ENCODE data around the gene CAMK2N2. TPM values are rescaled to one million over a fixed set of nuclear protein-coding genes. Genes with fewer than 3 reads are reported as not detected.

CAMK2N2 gene
- polyA plus RNA-seq, 5 donors: 0.13 to 0.29 (median 0.16) TPM

DNA sequence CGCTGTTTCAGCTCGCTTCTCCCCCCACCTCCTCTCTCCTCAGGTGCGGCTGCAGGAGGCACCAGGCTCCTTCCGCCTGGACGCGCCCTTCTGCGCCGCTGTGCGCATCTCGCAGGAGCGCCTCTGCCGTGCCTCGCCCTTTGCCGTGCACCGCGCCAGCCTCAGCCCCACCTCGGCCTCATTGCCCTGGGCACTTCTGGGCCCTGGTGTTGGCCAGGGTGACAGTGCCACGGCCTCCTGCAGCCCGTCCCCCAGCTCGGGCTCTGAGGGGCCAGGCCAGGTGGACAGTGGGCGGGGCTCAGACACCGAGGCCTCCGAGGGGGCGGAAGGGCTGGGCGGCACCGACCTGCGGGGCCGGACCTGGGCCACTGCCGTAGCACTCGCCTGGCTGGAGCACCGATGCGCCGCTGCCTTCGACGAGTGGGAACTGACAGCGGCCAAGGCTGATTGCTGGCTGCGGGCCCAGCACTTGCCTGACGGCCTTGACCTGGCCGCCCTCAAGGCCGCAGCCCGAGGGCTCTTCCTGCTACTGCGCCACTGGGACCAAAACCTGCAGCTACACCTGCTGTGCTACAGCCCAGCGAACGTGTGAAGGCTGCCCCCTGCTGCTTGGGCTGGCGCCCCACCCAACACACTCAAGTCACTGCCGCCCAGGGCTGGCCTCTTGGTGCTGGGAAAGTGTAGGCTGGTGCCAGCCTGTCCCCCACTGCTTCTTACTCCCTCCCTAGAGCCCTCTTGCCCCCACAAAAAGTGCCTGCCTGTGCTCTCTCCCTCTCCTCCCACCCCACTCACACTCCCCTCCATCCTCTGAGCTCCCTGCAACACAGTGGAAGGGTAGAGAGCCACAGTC, 19.7 kb downstream of the CAMK2N2 start:
- no peak for DNase-seq

DNA sequence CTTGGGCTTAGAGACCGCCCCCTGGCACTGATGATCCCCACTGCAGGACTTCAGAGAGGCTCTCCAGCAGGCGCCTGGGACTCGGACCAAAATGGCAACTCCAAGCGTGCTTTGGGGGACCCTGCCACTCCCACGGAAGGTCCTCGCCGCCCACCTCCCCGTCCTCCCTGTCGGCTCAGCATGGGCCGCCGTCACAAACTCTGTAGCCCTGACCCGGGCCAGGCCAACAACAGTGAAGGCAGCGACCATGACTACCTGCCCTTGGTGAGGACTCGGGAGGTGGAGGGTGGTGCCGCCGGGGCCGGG, 20.3 kb downstream of the CAMK2N2 start:
- no peak for DNase-seq

DNA sequence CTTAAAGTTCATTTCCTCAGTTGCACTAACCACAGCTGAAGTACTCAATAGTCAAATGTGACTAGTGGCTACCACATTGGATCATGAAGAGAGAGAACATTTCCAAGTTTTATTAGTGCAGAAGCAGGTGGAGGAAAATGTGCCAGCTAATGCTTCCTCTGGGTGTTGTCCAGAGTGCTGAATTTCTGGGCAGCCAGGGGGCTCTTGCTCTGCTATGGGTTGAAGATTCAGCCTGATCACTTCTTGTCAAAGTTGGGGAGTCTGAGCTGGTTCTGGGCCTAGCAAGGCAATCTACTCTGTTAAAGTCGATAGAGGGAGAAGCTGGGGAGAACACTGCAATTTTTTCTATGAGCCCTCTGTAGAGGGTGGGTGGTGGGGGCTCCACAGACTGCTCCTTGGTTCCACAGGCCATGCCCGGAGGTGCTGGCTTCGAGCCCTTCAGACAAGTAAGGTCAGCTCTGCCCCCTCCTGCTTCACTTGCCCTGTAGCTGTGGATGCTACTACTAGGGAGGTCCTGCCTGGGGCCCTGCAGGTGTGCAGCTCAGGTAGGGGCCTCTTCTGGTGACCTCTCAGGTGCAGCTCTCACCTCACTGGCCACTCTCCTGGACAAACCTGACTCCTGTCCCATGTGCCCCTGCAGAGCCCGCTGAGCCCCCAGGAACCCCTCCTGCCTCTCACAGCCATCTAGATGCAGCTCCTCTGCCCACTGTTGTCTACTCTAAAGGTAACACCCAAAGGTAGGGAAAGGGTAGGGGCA, 20.8 kb downstream of the CAMK2N2 start:
- DNase-seq: no peak

DNA sequence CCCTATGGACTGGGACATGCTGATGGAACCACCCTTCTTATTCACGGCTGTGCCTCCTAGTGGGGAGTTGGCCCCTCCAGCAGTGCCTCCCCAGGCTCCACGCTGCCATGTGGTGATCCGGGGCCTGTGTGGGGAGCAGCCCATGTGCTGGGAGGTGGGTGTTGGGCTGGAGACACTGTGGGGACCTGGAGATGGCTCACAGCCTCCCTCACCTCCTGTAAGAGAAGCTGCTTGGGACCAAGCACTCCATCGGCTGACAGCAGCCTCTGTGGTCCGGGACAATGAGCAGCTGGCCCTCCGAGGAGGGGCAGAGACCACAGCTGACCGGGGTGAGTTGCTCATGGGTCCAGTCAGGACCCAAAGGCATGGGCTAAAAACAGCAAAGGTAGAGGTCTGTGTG, 21.6 kb downstream of the CAMK2N2 start:
- DNase-seq: no peak

DNA sequence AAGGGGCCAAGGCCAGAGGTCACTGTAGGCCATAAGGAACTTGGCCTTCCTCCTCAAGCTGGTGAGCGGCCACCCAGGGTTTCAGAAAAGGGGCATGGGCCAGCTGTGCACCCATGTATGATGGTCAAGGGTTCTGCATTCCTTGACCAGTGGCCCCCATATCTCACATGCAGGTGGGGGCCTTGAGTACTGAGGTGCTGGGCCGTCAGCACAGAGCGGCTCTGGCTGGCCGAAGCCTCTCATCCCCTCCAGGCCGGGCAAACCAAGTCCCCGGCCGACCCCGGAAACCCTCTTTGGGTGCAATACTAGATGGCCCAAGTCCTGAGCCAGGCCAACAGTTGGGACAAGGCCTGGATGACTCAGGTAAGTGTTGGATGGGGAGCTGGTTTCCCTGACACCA, 22.1 kb downstream of the CAMK2N2 start:
- no peak for DNase-seq

DNA sequence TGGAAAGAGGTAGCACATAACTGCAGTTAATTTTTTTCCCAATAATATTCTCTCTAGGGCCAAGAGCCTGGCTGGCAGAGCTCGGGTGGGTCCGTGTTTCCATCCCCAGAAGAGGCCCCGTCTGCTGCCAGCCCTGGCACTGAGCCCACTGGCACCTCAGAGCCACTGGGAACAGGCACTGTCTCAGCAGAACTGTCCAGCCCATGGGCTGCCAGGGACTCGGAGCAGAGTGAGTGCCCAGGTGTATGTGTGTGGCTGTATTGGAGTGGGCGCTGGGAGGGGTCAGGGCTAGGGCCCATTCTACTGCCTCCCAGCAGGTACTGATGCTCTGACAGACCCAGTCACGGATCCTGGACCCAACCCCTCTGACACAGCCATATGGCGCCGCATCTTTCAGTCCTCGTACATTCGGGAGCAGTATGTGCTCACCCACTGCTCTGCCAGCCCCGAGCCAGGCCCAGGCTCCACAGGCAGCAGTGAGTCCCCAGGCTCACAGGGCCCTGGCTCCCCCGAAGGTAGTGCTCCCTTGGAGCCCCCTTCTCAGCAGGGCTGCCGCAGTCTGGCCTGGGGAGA, 23.0 kb downstream of the CAMK2N2 start:
- no peak for DNase-seq

DNA sequence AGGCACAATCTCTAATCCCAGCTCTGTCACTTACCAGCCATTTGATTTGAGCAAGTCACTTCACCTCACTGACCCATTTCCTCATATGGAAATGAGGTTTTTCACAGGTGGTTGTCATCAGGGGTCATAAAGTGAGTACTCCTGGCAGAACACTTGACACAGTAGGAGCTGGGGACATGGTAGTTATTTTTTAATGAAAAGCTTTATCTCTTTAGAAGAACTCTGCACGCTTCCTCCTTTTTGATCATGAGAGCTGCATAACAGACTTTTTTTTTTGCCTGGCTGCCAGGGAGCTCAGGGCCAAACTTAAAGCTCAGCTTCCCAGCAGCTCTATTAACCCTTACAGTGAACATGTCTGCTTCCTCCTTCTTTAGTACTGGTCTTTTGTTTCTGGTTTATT, 23.5 kb downstream of the CAMK2N2 start:
- DNase-seq: no peak

DNA sequence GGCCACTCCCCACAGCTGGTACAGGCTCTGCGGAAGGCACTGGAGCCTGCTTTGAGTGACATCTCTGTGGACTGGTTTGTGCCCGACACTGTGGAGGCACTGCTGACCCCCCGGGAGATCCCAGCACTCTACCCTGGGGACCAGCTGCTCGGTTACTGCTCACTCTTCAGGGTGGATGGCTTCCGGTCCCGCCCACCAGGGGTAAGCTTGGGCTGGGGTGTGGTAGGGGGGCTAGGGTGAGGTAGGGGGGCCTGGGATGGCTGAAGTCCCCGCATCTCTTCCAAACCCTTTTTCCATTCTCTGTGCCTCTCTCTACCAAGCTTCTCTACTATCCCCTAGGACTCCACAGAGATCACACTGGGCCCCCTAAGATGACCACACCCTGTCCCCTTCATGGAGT, 24.1 kb downstream of the CAMK2N2 start:
- no peak for DNase-seq

DNA sequence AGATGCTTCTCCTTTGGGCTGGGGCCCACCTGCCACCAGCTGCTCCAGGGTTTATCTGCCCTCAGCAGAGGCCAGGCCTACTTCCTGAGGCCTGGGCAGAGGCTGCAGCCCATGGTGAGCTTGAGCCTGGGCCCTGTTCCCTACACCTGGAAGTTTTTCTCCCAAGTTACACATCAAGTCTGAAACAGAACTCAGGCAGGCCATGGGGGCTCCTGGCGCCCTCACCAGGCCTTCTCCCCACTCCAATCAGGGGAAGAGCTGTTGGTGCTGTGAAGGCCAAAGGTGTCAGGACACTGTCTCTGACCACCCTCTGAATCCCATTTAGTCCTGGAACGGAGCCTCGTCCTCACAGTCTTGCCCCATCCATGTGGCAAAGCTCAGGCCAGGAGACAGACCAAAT, 24.7 kb downstream of the CAMK2N2 start:
- no peak for DNase-seq

DNA sequence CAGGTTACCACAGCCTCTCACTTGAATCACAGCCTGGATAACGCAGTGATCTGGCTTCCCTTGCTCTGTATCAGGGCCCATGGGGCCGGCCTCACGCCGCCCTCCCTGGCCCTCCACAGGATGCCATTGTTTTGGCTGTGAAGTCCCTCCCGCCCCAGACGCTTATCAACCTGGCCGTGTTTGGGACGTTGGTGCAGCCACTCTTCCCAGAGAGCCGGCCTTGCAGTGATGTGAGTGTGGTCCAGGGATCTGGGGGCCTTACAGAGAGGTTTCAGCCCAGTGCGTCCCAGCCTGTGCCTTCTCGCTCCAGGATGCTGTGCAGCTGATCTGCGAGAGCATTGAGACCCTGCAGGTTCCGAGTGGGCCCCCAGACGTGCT, 25.3 kb downstream of the CAMK2N2 start:
- DNase-seq: no peak

DNA sequence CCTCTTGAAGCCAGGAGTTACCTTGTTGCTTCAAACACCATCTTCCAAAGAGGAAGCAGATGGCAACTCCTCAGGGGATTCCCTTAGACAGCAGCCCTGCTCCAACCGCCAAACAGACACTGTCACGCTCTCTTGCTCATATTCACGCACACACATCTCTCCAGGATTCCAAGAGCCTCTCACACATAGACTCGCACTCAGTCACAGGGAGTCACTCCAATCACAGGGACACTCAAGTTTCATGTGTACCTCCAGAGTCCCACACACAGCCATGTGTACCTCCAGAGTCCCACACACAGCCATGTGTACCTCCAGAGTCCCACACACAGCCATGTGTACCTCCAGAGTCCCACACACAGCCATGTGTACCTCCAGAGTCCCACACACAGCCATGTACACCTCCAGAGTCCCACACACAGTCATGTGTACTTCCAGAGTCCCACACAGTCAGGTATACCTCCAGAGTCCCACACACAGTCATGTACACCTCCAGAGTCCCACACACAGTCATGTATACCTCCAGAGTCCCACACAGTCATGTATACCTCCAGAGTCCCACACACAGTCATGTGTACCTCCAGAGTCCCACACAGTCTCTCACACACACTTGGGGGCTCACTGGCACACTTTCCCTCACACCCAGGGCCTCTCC, 25.8 kb downstream of the CAMK2N2 start:
- no peak for DNase-seq

DNA sequence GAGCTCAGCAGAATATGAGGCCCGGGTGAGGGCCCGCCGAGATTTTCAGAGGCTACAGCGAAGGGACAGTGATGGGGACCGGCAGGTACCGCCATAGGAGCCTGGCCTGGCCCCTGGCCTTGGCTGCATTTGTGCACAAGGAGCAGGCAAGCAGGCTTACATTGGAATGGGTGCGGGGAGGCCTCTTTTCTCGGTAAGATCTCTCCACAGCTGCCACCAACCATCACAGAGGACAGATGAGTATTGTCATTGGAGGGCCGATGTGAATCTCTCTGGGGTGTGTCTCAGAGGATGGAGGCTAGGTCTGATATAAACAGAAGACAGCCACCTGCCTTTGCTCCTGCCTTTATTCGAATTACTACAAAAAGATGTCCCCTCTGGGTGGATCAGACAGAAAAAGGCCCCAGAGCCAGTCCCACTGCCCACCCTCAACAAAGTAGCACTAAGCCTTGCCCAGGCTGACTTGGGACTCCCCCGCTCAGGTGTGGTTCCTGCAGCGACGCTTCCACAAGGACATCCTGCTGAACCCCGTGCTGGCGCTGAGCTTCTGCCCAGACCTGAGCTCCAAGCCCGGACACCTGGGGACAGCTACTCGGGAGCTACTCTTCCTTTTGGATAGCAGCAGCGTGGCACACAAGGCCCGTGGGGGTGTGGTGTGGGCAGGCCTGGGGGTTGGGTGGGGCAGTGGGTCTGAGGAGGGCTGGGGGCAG, 26.5 kb downstream of the CAMK2N2 start:
- DNase-seq: no peak

DNA sequence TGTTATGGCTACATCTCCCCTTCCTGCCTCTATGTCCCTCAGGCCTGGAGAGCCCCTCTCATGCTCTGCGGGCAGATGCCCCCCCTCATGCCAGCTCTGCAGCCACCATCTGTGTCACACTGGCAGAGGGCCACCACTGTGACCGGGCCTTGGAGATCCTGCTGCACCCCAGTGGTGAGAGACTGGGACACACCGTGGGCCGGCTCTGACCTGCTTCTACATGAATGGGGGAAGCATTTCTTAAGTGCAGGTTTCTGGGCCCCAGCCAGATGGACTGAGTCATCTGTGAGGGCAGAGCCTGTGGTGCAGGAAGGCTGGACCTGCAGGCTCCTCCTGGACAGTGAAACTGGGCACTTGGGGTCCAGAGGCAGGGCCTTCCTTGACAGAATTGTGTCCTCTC, 27.1 kb downstream of the CAMK2N2 start:
- DNase-seq: no peak

DNA sequence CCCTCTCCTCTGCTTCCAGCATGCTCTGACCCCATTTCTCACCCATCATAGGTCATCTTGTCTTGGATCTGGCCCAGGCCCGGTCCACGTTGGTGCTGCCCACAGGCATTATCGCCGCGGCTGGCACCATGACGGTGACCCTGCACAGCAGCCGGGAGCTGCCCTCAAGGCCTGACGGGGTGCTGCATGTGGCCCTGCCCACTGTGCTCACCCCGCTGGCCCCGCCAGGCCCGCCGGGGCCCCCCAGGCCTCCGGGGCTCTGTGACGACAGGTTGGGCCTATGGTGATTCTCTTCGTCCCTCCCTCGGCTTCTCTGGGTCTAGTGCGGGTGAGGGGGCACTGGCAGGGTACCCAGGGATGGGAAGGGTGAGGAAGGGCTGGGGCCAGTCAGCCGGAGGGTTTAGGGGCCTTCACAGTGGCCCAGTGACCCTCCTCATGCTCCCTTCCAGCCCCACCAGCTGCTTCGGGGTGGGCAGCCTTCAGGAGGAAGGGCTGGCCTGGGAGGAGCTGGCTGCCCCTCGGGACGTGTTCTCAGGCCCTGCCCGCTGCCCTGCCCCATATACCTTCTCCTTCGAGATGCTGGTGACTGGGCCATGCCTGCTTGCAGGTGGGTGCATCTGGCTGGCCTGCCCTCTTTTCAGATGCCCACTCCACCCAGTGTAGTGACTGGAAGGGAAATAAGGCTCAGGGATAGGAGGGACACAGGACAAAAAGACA, 28.1 kb downstream of the CAMK2N2 start:
- no peak for DNase-seq

DNA sequence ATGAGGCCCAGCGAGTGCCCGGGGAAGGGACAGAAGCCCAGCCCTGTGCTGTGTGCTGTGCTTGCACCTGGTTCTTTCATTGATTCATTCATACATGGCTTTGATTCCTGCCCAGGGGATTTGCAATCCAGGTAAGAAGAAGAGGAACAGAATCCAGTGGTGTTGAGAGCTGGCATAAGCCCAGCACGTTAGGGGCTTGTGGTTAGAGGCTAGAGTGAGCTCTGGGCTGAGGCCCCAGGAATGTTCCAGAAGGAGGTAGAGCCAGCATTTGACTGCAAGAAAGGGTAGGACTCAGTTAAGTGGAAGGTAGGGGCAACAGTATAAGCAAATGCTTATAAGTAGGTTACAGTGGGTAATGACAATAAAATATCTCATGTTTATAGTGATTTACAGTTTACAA, 29.7 kb downstream of the CAMK2N2 start:
- DNase-seq: no peak

DNA sequence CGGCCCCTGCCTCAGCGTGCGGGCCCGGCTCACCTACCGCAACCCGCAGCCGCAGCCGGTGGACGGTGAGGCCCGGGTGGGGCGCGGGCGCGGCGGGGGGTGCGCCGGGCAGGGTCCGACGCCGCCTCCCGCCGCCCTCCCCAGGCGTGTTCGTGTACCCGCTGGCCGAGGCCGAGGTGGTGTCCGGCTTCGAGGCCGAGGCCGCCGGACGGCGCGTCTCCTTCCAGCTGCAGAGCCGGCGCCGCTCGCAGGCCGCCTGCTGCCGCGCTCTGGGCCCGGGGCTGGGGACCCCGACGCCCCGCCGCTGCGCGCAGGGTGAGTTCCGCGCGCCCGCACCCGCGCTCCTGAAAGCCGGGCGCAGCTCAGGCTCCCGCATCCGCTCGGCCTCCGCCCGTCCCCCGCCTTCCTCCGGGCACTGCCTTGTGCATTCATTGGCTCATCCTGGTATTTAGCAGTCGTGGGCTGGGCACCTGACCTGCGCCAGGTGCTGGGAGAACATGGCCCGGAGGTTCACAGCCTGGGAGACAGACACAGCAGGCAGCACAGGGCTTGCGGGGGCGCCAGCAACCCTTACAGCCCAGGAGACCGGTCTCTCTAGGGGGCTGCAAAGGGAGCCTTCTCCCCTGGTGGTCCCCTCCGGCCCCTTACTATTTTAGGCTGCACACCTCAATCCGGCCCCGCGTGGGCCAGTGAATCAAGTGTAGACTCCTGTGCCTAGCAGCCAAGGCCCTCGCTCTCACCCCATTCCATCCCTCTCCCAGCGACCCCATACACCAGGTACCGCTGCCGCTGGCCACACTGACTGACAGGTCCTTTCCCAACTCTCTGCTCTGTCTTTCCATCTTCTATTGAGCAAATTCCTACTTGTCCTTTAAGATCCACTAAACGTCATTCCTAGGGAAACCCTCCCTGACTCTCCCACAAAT, 30.5 kb downstream of the CAMK2N2 start:
- no peak for DNase-seq

DNA sequence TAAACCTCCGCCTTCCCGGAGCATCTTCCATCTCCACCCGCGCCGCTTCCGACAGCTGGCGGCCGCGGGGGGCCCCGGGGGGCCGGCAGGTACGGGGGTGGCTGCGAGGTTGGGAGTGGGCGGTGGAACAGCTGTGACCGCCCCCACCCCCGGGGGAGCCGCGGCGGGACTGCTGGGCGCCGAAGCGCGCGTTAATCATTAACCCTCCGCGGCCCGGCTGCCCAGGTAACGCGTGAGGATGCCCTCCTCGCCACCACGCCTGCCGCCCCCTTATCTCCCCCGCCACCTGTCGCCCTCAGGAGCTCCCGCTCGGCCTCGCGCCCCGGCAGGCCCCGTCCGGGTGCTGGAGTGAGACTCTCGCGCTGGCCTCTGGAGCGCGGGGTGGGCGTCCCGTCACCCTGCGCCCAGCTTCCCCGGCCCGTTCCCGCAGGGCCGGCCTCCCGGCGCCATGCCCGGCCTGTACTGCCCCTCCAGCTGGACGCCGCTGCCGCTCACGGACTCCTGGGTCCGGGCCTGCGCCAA, 31.2 kb downstream of the CAMK2N2 start:
- no peak for DNase-seq

DNA sequence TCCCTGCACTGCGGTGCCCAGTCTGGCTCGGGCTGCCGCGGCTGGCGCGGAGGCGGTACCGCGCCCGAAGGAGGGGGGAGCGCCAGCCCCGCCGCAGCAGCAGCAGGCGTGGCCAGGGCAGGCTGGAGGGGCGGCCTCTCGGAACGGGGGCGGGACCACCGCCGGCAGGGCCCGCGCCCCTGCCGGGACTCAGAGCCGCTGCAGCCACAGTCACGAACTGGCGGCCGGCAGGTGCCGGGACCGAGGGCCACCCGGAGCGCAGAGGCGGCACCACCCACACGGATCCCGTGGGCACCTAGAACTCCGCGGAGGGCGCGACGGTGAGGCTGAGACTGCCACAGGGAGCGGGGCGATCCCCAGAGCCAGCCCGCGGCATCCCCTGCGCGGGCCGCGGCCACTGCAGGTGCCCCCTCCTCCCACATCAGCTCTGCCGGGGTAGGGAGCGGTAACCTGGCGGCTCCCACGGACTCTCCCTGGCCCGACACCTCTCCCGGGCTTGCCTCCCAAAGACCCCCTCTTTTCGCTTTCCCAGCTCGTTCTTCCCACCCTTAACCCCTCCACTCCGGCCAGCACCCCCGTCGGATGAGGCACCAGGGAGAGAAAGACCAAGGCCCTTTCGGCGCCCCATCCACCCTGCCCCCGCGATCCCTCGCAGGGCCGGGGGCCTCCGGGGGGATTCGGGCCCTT, 31.8 kb downstream of the CAMK2N2 start, which contains the start of gene VWA5B2:
TSS of gene VWA5B2 (plus strand) at position 192 of the 687 bp plus-strand sequence. CDS start 944 bp downstream, outside the sequence.
- DNase-seq: peak in 1 of 2 donors; percentile 32
